Measurements from ENCODE around the gene TRIM27. TPM values are rescaled to one million over a fixed set of nuclear protein-coding genes. Genes with fewer than 3 reads are reported as not detected.

The TRIM27 gene
- polyA plus RNA-seq, 3 donors = 73.7 to 91.1 (median 77.0) TPM

- DNase-seq (ENCODE audit: extremely low read depth in 1 of 11, low read depth in 9 of 11, low spot score in 4 of 11) = no peak
These were observed 12.7 kb downstream of the TRIM27 start for GRCh38 chr6:28910901-28911690.

- DNase-seq (ENCODE audit: extremely low read depth in 1 of 11, low read depth in 9 of 11, low spot score in 4 of 11) = no peak
These were observed 16.4 kb downstream of the TRIM27 start for GRCh38 chr6:28907394-28907793.

GRCh38 chr6:28906669-28907068 is 17.1 kb downstream of the TRIM27 start:
- DNase-seq (ENCODE audit: extremely low read depth in 1 of 11, low read depth in 9 of 11, low spot score in 4 of 11) = no peak

GRCh38 chr6:28903686-28904085 is 20.1 kb downstream of the TRIM27 start:
- DNase-seq (ENCODE audit: extremely low read depth in 1 of 11, low read depth in 9 of 11, low spot score in 4 of 11) = no peak

- no peak for DNase-seq (ENCODE audit: extremely low read depth in 1 of 11, low read depth in 9 of 11, low spot score in 4 of 11)
These were observed 22.0 kb downstream of the TRIM27 start for GRCh38 chr6:28901831-28902230.

- DNase-seq (ENCODE audit: extremely low read depth in 1 of 11, low read depth in 9 of 11, low spot score in 4 of 11) = no peak
These were observed 23.1 kb downstream of the TRIM27 start for GRCh38 chr6:28900577-28901256.

GRCh38 chr6:28898710-28898965 is 25.1 kb downstream of the TRIM27 start:
- no peak for DNase-seq (ENCODE audit: extremely low read depth in 1 of 11, low read depth in 9 of 11, low spot score in 4 of 11)

- no peak for DNase-seq (ENCODE audit: extremely low read depth in 1 of 11, low read depth in 9 of 11, low spot score in 4 of 11)
These were observed 26.4 kb downstream of the TRIM27 start for GRCh38 chr6:28897369-28897745.

- DNase-seq (ENCODE audit: extremely low read depth in 1 of 11, low read depth in 9 of 11, low spot score in 4 of 11) = peak in 10 of 11 donors; percentile 43 to 77 (median 70)
These were observed 27.0 kb downstream of the TRIM27 start for GRCh38 chr6:28896505-28897368.

GRCh38 chr6:28895131-28895812 is 28.5 kb downstream of the TRIM27 start:
- DNase-seq (ENCODE audit: extremely low read depth in 1 of 11, low read depth in 9 of 11, low spot score in 4 of 11) = peak; percentile 87 to 99 (median 95)

GRCh38 chr6:28893172-28893799 is 30.5 kb downstream of the TRIM27 start:
- no peak for DNase-seq (ENCODE audit: extremely low read depth in 1 of 11, low read depth in 9 of 11, low spot score in 4 of 11)

- no peak for DNase-seq (ENCODE audit: extremely low read depth in 1 of 11, low read depth in 9 of 11, low spot score in 4 of 11)
These were observed 31.3 kb downstream of the TRIM27 start for GRCh38 chr6:28892525-28892924.

GRCh38 chr6:28887796-28888496 is 35.8 kb downstream of the TRIM27 start:
- no peak for DNase-seq (ENCODE audit: extremely low read depth in 1 of 11, low read depth in 9 of 11, low spot score in 4 of 11)

- no peak for DNase-seq (ENCODE audit: extremely low read depth in 1 of 11, low read depth in 9 of 11, low spot score in 4 of 11)
These were observed 37.7 kb downstream of the TRIM27 start for GRCh38 chr6:28886079-28886439.

- no peak for DNase-seq (ENCODE audit: extremely low read depth in 1 of 11, low read depth in 9 of 11, low spot score in 4 of 11)
These were observed 39.2 kb downstream of the TRIM27 start for GRCh38 chr6:28884423-28885131.

- DNase-seq (ENCODE audit: extremely low read depth in 1 of 11, low read depth in 9 of 11, low spot score in 4 of 11) = peak in 10 of 11 donors; percentile 66 to 86 (median 76)
These were observed 42.6 kb downstream of the TRIM27 start for GRCh38 chr6:28880894-28881780.

GRCh38 chr6:28880519-28880893 is 43.3 kb downstream of the TRIM27 start:
- DNase-seq (ENCODE audit: extremely low read depth in 1 of 11, low read depth in 9 of 11, low spot score in 4 of 11) = no peak

All from renal cortex interstitium (tissue), 11 donors.